ENCODE measurements around the gene MYO1B.

MYO1B gene

DNA sequence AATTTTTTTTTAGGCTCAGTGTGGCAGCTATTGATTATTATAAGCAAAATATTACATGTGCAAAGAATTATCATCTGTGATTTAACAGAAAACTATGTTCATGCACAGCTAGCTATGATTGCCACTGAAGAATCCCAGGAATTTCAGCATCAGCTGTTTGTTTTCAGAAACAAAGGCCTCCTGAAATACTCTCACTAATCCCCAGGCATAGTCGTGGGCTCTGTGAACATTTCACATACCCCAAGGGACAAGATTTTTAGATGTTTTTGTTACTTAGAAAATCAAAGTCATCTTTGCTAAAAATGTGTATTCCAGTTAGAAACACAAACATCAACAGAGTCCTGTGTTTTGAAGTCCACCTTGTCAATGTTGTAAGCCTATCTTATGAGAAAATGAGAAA, 156.1 kb downstream of the MYO1B start:
- Mint-ChIP-seq H3K4me3 (no peak overlapping the region), H3K27ac (no peak overlapping the region), H3K4me1 (peaks cover 2% of the 10 kb centered on the region), H3K36me3 (no peaks in the 10 kb centered on the region), H3K9me3 (no peaks in the 10 kb centered on the region), H3K27me3 (no peaks in the 10 kb centered on the region)
- no peak for DNase-seq
- CTCF ChIA-PET, result no interaction called here

DNA sequence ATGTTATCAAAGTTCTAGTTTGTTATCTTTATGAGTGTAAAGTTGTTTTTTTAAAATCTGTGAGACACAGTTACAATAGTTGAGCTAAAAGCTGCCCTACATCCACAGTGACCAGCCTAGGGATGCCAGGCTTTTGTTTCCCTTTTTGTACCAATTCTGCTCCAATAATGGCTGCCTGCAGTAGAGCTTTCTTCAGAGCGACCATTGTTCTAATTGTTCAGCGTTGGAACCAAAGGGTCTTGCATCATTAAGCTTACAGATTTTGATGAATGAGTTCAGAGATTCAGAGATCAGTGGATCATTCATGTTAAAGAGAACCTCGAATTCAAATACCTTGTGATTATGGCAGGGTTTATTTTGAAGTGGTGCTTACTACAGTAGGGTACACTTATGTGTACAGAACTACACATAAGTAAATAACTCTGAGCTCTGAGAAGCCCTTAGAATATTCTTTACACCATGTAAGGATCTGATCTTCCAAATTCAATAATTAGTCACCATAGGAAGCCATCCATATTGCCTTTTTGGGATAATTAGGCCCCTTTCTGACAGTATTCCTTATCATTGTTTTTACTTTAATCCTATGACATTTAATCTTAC, 157.9 kb downstream of the MYO1B start:
- Mint-ChIP-seq H3K4me3 (no peak overlapping the region), H3K4me1 (peaks cover 2% of the 10 kb centered on the region), H3K27ac (no peak overlapping the region), H3K27me3 (no peaks in the 10 kb centered on the region), H3K9me3 (no peaks in the 10 kb centered on the region), H3K36me3 (no peaks in the 10 kb centered on the region)
- no peak for DNase-seq
- CTCF ChIA-PET, result no interaction called here

DNA sequence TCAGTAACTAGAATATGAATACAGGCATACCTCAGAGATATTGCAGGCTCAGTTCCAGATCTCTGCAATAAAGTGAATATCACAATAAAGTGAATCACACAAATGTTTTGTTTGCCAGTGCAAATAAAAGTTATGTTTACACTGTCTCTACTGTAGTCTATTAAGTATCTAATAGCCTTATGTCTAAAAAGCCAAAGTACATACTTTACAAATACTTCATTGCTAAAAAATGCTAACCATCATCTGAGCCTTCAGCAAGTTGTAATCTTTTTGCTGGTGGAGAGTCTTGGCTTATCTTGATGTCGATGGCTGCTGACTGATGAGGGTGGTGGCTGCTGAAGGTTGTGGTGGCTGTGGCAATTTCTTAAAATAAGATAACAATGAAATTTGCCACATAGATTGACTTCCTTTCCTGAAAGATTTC, 159.4 kb downstream of the MYO1B start:
- Mint-ChIP-seq H3K27ac (no peak overlapping the region), H3K4me3 (no peak overlapping the region), H3K27me3 (no peaks in the 10 kb centered on the region), H3K9me3 (no peaks in the 10 kb centered on the region), H3K36me3 (no peaks in the 10 kb centered on the region), H3K4me1 (peaks cover 2% of the 10 kb centered on the region)
- CTCF ChIA-PET, result no interaction called here
- DNase-seq, result no peak

DNA sequence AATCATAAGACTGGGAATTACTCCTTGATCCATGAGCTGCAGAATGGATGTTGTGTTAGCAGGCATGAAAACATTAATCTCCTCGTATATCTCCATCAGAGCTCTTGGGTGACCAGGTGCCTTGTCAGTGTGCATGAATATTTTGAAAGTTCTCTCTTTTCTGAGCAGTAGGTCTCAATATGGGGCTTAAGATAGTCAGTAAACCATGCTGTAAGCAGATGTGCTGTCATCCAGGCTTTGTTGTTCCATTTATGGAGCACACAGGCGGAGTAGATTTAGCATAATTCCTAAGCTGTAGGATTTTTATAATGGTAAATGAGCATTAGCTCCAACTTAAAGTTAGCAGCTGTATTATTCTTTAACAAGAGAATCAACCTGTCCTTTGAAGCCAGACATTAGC, 160.3 kb downstream of the MYO1B start:
- no peak overlapping the region for H3K4me3 Mint-ChIP-seq
- peaks cover 2% of the 10 kb centered on the region for H3K4me1 Mint-ChIP-seq
- H3K36me3 Mint-ChIP-seq, result no peaks in the 10 kb centered on the region
- no peaks in the 10 kb centered on the region for H3K27me3 Mint-ChIP-seq
- H3K9me3 Mint-ChIP-seq, result no peaks in the 10 kb centered on the region
- no peak for DNase-seq
- CTCF ChIA-PET, result no interaction called here
- no peak overlapping the region for H3K27ac Mint-ChIP-seq

DNA sequence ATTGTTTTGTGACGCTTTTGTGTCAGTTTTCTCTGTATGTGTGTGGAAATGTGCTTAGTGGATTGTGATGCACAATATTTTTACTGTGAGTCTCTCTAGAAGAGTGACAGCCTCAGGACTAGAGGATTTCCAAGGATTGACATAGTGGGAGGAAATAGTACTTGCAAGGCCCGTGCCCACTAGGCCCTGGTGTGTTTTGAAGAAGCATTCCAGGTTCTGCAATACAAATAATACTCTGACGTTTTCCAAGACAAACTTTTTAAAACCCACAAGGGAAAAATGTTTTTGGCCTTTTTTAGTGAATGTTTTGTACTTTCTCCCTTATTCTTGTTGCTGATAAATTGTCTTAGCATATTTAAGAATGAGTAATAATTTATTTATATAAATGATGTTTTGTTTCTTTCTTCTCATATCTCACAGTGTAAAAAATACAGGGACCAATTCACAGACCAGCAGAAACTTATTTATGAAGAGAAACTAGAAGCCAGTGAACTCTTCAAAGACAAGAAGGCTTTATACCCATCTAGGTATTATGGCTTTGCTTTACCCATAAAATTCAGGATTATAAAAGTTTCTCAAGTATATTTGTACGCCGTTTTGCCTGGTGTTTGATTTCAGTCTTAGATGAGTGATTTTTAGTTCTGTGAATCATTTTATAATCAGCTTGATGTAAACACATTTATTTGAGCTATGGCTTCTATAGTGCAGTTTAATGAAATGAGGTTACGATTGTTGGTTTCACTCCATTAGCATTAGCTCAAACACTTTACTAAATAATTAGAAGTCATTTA, 165.6 kb downstream of the MYO1B start:
- no peak overlapping the region for H3K27ac Mint-ChIP-seq
- CTCF ChIA-PET, result no interaction called here
- no peak overlapping the region for H3K4me3 Mint-ChIP-seq
- H3K27me3 Mint-ChIP-seq, result no peaks in the 10 kb centered on the region
- H3K36me3 Mint-ChIP-seq, result no peaks in the 10 kb centered on the region
- no peaks in the 10 kb centered on the region for H3K9me3 Mint-ChIP-seq
- no peak for DNase-seq
- no peaks in the 10 kb centered on the region for H3K4me1 Mint-ChIP-seq

DNA sequence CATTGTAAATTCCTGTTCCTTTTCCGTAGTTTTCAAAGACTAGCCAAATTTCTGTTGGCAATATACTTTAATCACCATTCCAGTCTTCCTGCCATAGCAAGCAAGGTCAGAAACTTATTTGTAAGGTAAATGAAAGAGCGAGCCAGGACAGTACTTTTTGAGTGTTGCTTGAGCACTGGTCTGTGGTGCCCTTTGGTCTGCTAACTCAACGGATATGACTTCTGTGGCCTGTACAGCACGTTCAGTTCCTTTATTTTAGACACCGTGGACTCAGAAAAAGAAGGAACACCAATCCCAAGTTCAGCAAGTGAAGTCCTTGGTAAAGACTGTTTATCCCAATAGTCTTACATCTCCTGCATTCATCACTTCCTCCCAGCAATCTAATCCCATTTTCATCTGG, 166.3 kb downstream of the MYO1B start:
- CTCF ChIA-PET, result no interaction called here
- H3K36me3 Mint-ChIP-seq, result no peaks in the 10 kb centered on the region
- DNase-seq, result no peak
- no peak overlapping the region for H3K4me3 Mint-ChIP-seq
- H3K4me1 Mint-ChIP-seq, result no peaks in the 10 kb centered on the region
- no peak overlapping the region for H3K27ac Mint-ChIP-seq
- no peaks in the 10 kb centered on the region for H3K9me3 Mint-ChIP-seq
- no peaks in the 10 kb centered on the region for H3K27me3 Mint-ChIP-seq

DNA sequence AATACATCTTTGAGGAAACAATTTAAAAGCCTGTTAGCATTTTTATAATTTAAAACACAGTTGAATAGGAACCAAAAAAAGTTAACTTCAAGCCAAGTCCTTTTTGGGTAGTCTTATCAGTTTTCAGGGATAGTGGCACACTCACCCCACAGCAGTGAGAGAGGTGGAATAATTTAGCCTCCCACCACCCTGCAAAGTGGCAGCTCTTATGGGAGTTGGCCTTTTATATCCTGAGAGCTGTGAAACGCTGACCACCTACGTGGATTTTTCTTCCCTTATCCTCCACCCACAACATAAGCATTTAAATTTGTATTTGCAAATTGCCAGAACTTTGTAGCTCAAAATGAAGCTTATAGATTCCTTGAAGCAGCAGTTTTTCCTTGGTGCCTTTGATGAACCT, 167.1 kb downstream of the MYO1B start:
- no peak for DNase-seq
- Mint-ChIP-seq H3K27ac (no peak overlapping the region), H3K9me3 (no peaks in the 10 kb centered on the region), H3K36me3 (no peaks in the 10 kb centered on the region), H3K27me3 (no peaks in the 10 kb centered on the region), H3K4me3 (no peak overlapping the region), H3K4me1 (no peaks in the 10 kb centered on the region)
- CTCF ChIA-PET, result no interaction called here

DNA sequence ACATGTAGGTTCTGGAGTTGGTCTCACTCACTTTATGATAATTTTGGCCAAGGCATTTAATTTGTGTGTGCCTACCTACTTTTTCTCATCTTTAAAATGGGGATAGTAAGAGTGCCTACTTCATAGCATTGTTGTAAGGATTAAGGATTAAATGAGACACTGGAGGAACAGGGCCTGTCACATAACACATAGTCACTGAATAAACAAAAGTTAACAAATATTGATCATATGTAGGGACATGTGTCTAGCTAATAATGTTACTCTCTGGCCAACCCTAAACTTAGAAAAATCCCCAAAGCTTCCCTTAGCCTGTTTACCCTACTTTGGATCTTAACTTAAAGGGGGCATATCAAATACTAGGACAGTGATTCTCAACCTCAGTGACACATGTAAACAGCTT, 169.9 kb downstream of the MYO1B start:
- Mint-ChIP-seq H3K36me3 (no peaks in the 10 kb centered on the region), H3K27ac (no peak overlapping the region), H3K9me3 (no peaks in the 10 kb centered on the region), H3K4me1 (no peaks in the 10 kb centered on the region), H3K27me3 (no peaks in the 10 kb centered on the region), H3K4me3 (no peak overlapping the region)
- CTCF ChIA-PET, result no interaction called here
- no peak for DNase-seq

DNA sequence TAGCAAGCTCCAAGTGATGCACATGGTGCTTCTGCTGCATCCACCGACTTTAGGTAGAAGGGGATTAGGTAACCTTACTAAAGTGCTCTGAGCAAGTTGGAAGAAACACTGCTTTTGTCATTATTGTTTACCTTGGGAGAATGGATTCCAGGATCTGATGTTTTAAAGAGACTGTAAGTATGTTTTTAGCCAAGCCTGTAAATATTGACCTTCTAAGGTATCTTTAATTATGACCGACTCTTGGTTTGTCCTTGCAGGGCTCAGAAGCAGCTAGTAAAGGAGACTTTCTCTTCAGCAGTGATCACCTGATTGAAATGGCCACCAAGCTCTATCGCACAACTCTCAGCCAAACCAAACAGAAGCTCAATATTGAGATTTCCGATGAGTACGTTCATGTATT, 170.7 kb downstream of the MYO1B start:
- H3K27me3 Mint-ChIP-seq, result no peaks in the 10 kb centered on the region
- H3K27ac Mint-ChIP-seq, result no peak overlapping the region
- no peak for DNase-seq
- H3K4me1 Mint-ChIP-seq, result no peaks in the 10 kb centered on the region
- no peaks in the 10 kb centered on the region for H3K36me3 Mint-ChIP-seq
- CTCF ChIA-PET, result no interaction called here
- no peak overlapping the region for H3K4me3 Mint-ChIP-seq
- no peaks in the 10 kb centered on the region for H3K9me3 Mint-ChIP-seq

DNA sequence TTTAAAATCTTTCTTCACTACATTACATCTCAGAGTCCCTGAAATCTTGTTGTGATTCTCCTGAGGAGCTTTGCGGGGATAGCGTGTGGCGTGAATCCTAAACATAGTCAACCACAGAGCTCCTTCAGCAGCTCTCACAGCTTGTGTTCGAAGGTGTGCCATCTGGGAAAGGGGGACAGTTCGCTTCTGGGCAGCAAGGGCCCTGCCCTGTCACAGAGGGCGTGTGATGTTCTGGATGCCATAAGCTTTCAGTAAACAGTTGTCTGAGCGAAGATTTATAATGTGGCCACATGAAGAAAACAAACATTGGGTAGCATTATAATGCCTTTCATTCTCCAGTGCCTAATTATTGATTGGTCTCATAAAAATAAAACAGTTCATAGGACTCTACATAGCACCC, 172.5 kb downstream of the MYO1B start:
- Mint-ChIP-seq H3K27ac (no peak overlapping the region), H3K4me1 (no peaks in the 10 kb centered on the region), H3K9me3 (no peaks in the 10 kb centered on the region), H3K27me3 (no peaks in the 10 kb centered on the region), H3K4me3 (no peak overlapping the region), H3K36me3 (no peaks in the 10 kb centered on the region)
- CTCF ChIA-PET, result no interaction called here
- no peak for DNase-seq

DNA sequence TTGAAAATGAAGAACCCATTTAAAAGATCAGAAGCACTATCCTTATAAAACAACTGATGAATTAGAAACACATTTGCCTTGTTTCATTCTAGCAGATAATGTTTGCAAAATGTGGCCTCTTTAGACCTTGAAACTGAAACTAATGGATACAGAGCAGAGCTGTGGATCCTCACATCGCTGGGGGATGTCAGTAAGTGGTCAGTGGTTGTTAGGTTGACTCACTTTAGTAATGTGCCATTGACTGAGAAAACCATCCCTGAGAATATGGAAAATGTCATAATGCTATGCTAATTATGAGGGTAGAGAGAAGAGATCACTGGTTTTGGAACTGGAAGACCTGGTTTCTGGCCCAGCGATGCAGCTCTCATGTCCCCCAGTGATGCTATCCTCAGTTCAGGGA, 176.7 kb downstream of the MYO1B start:
- Mint-ChIP-seq H3K9me3 (no peaks in the 10 kb centered on the region), H3K4me3 (no peak overlapping the region), H3K36me3 (no peaks in the 10 kb centered on the region), H3K27me3 (no peaks in the 10 kb centered on the region), H3K4me1 (no peaks in the 10 kb centered on the region), H3K27ac (no peak overlapping the region)
- CTCF ChIA-PET, result no interaction called here
- no peak for DNase-seq

DNA sequence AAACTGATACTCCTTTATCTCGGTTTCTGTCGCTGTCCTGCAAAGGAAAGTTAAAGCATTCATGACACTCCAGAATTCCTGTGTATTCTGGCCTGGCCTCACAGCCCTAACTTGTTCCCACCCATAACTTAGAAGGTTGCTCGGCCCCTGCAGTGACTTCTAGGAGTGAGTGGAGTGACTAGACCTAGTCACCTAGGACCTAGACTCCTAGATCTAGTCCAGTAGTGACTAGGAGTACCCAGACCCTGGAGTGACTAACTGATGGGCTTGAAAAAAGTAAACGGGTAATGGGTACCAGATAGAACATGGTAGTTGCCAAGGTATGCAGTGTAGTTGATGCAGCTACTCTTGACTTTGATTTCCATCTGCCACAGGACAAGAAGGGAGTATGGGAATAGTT, 181.8 kb downstream of the MYO1B start:
- CTCF ChIA-PET, result no interaction called here
- Mint-ChIP-seq H3K27ac (no peak overlapping the region), H3K4me1 (no peaks in the 10 kb centered on the region), H3K27me3 (no peaks in the 10 kb centered on the region), H3K36me3 (no peaks in the 10 kb centered on the region), H3K4me3 (no peak overlapping the region), H3K9me3 (no peaks in the 10 kb centered on the region)
- DNase-seq, result no peak

DNA sequence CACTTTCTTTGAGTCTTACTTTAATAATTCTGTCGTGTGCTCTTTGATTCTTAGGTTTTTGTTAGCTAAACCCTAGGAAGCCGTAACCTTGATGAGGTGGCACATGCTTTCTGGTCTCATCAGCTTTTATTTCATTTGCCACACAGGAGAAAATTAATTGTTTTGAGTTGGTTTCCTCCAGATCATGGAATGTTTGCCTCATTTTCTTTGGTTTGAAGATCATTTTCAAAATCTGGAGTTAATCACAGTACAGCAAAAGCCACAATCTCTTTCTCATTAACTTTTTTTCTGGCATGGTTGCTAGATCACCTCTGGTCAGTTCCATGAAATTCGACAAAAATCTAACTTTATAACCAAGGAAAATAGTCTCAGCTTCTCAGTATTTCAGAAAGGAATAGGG, 182.9 kb downstream of the MYO1B start:
- H3K27ac Mint-ChIP-seq, result no peak overlapping the region
- no peaks in the 10 kb centered on the region for H3K4me1 Mint-ChIP-seq
- no peaks in the 10 kb centered on the region for H3K9me3 Mint-ChIP-seq
- no peaks in the 10 kb centered on the region for H3K27me3 Mint-ChIP-seq
- DNase-seq, result no peak
- H3K36me3 Mint-ChIP-seq, result no peaks in the 10 kb centered on the region
- H3K4me3 Mint-ChIP-seq, result no peak overlapping the region
- CTCF ChIA-PET, result interaction anchor here (0.6 kb wide), 1 partner anchor 78 kb away, joined by 3 read pairs; no protein-coding TSS in a partner anchor

DNA sequence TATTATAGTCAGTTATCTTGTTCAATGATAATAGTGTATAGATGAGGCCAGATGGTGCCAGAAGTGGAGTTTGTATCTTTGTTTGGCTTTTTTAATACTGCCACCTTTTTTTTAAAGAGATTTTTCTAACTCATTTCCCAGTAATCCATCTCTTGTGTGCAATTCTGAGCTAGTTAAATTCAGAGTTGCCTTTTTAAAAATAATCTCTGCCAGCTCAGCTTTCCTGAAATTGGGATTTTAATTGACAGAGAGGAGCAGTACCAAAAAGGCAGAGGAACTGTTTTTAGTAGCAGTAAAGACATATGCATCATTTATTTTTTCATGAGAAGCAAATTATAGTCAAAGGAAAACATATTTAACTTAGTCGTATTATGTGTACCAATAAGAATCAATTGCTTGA, 185.3 kb downstream of the MYO1B start:
- no peaks in the 10 kb centered on the region for H3K27me3 Mint-ChIP-seq
- no peak overlapping the region for H3K27ac Mint-ChIP-seq
- H3K36me3 Mint-ChIP-seq, result no peaks in the 10 kb centered on the region
- no peaks in the 10 kb centered on the region for H3K4me1 Mint-ChIP-seq
- DNase-seq, result no peak
- CTCF ChIA-PET, result no interaction called here
- no peaks in the 10 kb centered on the region for H3K9me3 Mint-ChIP-seq
- no peak overlapping the region for H3K4me3 Mint-ChIP-seq

DNA sequence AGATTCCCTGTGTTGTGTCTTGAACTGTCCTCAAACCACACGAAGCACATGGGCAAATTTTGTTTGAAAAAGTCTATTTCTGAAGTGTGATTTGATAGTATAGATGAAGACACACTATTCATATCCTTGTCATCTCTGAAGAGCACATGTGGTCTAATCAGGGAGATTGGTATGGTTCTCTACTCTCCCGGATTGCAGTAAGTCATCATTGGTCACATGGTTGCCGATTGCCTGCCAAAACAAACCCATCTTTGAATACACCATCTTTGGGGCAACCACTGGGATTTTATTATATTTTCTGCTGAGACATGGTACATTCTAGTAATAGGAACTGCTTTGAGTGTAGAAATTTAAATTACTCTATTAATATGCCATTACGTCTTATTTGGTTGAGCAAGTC, 186.9 kb downstream of the MYO1B start:
- Mint-ChIP-seq H3K4me3 (no peak overlapping the region), H3K36me3 (no peaks in the 10 kb centered on the region), H3K27ac (no peak overlapping the region), H3K27me3 (no peaks in the 10 kb centered on the region), H3K9me3 (no peaks in the 10 kb centered on the region), H3K4me1 (no peaks in the 10 kb centered on the region)
- CTCF ChIA-PET, result no interaction called here
- DNase-seq, result no peak

Data from activated naive CD4-positive, alpha-beta T cell treated with anti-CD3 and anti-CD28 coated beads, Interleukin-2, amount 10 ng/mL, durations not matched to agents 7 days and 5 days (primary cell).